Endodermal cell (in vitro differentiated cells): ENCODE results near the gene XYLT1. TPM values are rescaled to one million over a fixed set of nuclear protein-coding genes. Genes with fewer than 3 reads are reported as not detected.
"Not testable (repeated sequence)": the region's sequence is repeated elsewhere in the genome, so short reads cannot be mapped to it uniquely, and the experiment has no call there.

ENCODE experiments used
- DNase-seq: peaks from one replicate; pipeline ENCODE4 v3.0.0-alpha.2; 2017
- H3K27ac ChIP-seq: 2 replicates; pipeline ENCODE4 v1.5.1; 2013; ENCODE audit warnings: mild to moderate bottlenecking, low read depth, low read length, moderate library complexity
- H3K27me3 ChIP-seq: 2 replicates; pipeline ENCODE4 v1.6.1; 2013; ENCODE audit warnings: mild to moderate bottlenecking, low read length, moderate library complexity; ENCODE audit not compliant: insufficient read depth, control insufficient read depth, poor library complexity, severe bottlenecking
- H3K36me3 ChIP-seq: 2 replicates; pipeline ENCODE4 v1.7.0; 2013; ENCODE audit warnings: mild to moderate bottlenecking, low read length, moderate library complexity; ENCODE audit not compliant: control insufficient read depth, insufficient read depth
- H3K4me1 ChIP-seq: one replicate; pipeline ENCODE4 v1.7.0; 2013; ENCODE audit warnings: low read length; ENCODE audit not compliant: control insufficient read depth, insufficient read depth
- H3K4me3 ChIP-seq: 2 replicates; pipeline ENCODE4 v1.5.1; 2013; ENCODE audit warnings: mild to moderate bottlenecking, low read length, moderate library complexity
- H3K9ac ChIP-seq: 2 replicates; pipeline ENCODE4 v1.6.1; 2013; ENCODE audit warnings: mild to moderate bottlenecking, low read length, moderate library complexity; ENCODE audit not compliant: poor library complexity, severe bottlenecking; ENCODE audit errors: extremely low read depth
- H3K9me3 ChIP-seq: 2 replicates; pipeline ENCODE4 v1.6.1; 2013; ENCODE audit warnings: mild to moderate bottlenecking, low read length, moderate library complexity; ENCODE audit not compliant: control insufficient read depth
- H3K27ac Mint-ChIP-seq: 2 replicates; pipeline ENCODE4 v1.8.0; 2020; ENCODE audit warnings: mixed read lengths
- H3K27me3 Mint-ChIP-seq: 2 replicates; pipeline ENCODE4 v1.8.0; 2021; ENCODE audit warnings: mild to moderate bottlenecking, mixed read lengths; ENCODE audit not compliant: insufficient read depth
- H3K36me3 Mint-ChIP-seq: 2 replicates; pipeline ENCODE4 v1.8.0; 2020; ENCODE audit warnings: low read depth, mixed read lengths
- H3K4me1 Mint-ChIP-seq: 2 replicates; pipeline ENCODE4 v1.8.0; 2020; ENCODE audit warnings: mixed read lengths
- H3K4me3 Mint-ChIP-seq: 2 replicates; pipeline ENCODE4 v1.8.0; 2020; ENCODE audit warnings: mild to moderate bottlenecking, moderate library complexity, mixed read lengths
- H3K9me3 Mint-ChIP-seq: 2 replicates; pipeline ENCODE4 v1.8.0; 2020; ENCODE audit warnings: mild to moderate bottlenecking, mixed read lengths
- CTCF ChIP-seq: fragments of 200-600 bp; sonication (generic); conservative IDR thresholded peaks from 2 replicates; pipeline ENCODE4 v1.5.0; 2021; ENCODE audit warnings: antibody characterized with exemption, mild to moderate bottlenecking
- WGBS, 2 experiments: methylation state at CpG; one replicate each; pipeline versions ENCODE4 v1.1.5 to v1.1.7; 2013; ENCODE audit warnings: missing lambda C conversion rate in 2 of 2, mixed read lengths in 1 of 2; ENCODE audit not compliant: insufficient coverage in 1 of 2, insufficient read length in 1 of 2; 5-methylcytosine and 5-hydroxymethylcytosine counted together
- total RNA-seq, 2 donors: library from RNA; stranded (reverse); fragmentation: NEBNext Ultra II Directional in 1 of 2; extraction: Animal tissue kit (Norgen Biotek cat#: 25700) in 1 of 2; gene quantifications; 2 replicates in 1 of 2; 3 replicates in 1 of 2; pipeline ENCODE4 v1.2.1, GENCODE V29; 2021

Gene XYLT1
- total RNA-seq, 2 donors from 2014 or later, result 26.8 to 28.5 TPM

GRCh38 chr16:17335826-17336529 is 134.8 kb downstream of the XYLT1 start:
- H3K36me3 ChIP-seq, result no peaks in the 10 kb centered on the region
- Mint-ChIP-seq H3K27me3 (no peaks in the 10 kb centered on the region), H3K36me3 (peaks cover 2% of the 10 kb centered on the region), H3K9me3 (no peaks in the 10 kb centered on the region), H3K4me3 (no peak overlapping the region), H3K4me1 (no peaks in the 10 kb centered on the region), H3K27ac (no peak overlapping the region)
- no peaks in the 10 kb centered on the region for H3K27me3 ChIP-seq
- no peak overlapping the region for H3K27ac ChIP-seq
- no peak overlapping the region for H3K4me3 ChIP-seq
- H3K4me1 ChIP-seq, result no peaks in the 10 kb centered on the region
- TF ChIP-seq CTCF, result no peak
- no peaks in the 10 kb centered on the region for H3K9me3 ChIP-seq
- 93 to 94% methylated on average over 9 to 11 of the region's 11 CpGs for WGBS, 2 experiments
- no peak for DNase-seq
- H3K9ac ChIP-seq, result no peak overlapping the region

- not testable (repeated sequence) for H3K27ac ChIP-seq, H3K9me3 Mint-ChIP-seq, H3K36me3 ChIP-seq, H3K4me1 Mint-ChIP-seq, H3K9me3 ChIP-seq, H3K27ac Mint-ChIP-seq, H3K9ac ChIP-seq, H3K27me3 ChIP-seq, H3K4me3 ChIP-seq, H3K36me3 Mint-ChIP-seq, H3K27me3 Mint-ChIP-seq, H3K4me3 Mint-ChIP-seq, H3K4me1 ChIP-seq, DNase-seq
- 90 to 93% methylated on average over 6 to 10 of the region's 10 CpGs for WGBS, 2 experiments
Observed at GRCh38 chr16:17335406-17335805, 135.4 kb downstream of the XYLT1 start.

- Histone ChIP-seq H3K27ac (no peak overlapping the region), H3K4me1 (no peaks in the 10 kb centered on the region), H3K9ac (no peak overlapping the region), H3K36me3 (no peaks in the 10 kb centered on the region), H3K9me3 (no peaks in the 10 kb centered on the region), H3K4me3 (no peak overlapping the region), H3K27me3 (no peaks in the 10 kb centered on the region)
- TF ChIP-seq CTCF, result no peak
- DNase-seq, result no peak
- Mint-ChIP-seq H3K9me3 (no peaks in the 10 kb centered on the region), H3K4me1 (peaks cover 4% of the 10 kb centered on the region), H3K27me3 (no peaks in the 10 kb centered on the region), H3K4me3 (no peak overlapping the region), H3K27ac (no peak overlapping the region), H3K36me3 (peaks cover 2% of the 10 kb centered on the region)
- 79 to 90% methylated on average over 5 of the region's 5 CpGs for WGBS, 2 experiments
Observed at GRCh38 chr16:17334096-17334495, 136.7 kb downstream of the XYLT1 start.

GRCh38 chr16:17333229-17333628 is 137.5 kb downstream of the XYLT1 start:
- Histone ChIP-seq H3K9me3 (no peaks in the 10 kb centered on the region), H3K27ac (no peak overlapping the region), H3K9ac (no peak overlapping the region), H3K4me3 (no peak overlapping the region), H3K36me3 (no peaks in the 10 kb centered on the region), H3K27me3 (no peaks in the 10 kb centered on the region), H3K4me1 (no peaks in the 10 kb centered on the region)
- Mint-ChIP-seq H3K27me3 (no peaks in the 10 kb centered on the region), H3K9me3 (no peaks in the 10 kb centered on the region), H3K4me1 (peaks cover 4% of the 10 kb centered on the region), H3K4me3 (no peak overlapping the region), H3K36me3 (peaks cover 2% of the 10 kb centered on the region), H3K27ac (no peak overlapping the region)
- DNase-seq, result no peak
- TF ChIP-seq CTCF, result no peak
- WGBS, 2 experiments, result 91% methylated on average over 1 of the region's 2 CpGs; no CpG with 5 or more reads in 1 of the 2 experiments
